Germinal center (tissue), 1 donor: ENCODE measurements around the gene GNAZ.

Source experiments
- DNase-seq: peaks from one replicate; pipeline ENCODE4 v3.0.0; 2012; ENCODE audit warnings: mixed read lengths, low spot score

GNAZ gene

GRCh38 chr22:23093051-23093788 lies 22.9 kb downstream of the GNAZ start:
- DNase-seq, result no peak

GRCh38 chr22:23094260-23094659 lies 23.9 kb downstream of the GNAZ start:
- DNase-seq, result no peak

GRCh38 chr22:23094695-23095681 lies 24.7 kb downstream of the GNAZ start:
- DNase-seq, result no peak

- DNase-seq, result no peak
Measured at GRCh38 chr22:23095733-23096342, 25.5 kb downstream of the GNAZ start.

- no peak for DNase-seq
Measured at GRCh38 chr22:23097412-23098229, 27.3 kb downstream of the GNAZ start.

- no peak for DNase-seq
Measured at GRCh38 chr22:23098230-23098705, 27.9 kb downstream of the GNAZ start.

- no peak for DNase-seq
Measured at GRCh38 chr22:23098718-23099530, 28.6 kb downstream of the GNAZ start.

GRCh38 chr22:23099531-23099804 lies 29.1 kb downstream of the GNAZ start:
- DNase-seq, result no peak

GRCh38 chr22:23100124-23100801 lies 29.9 kb downstream of the GNAZ start:
- DNase-seq, result no peak

GRCh38 chr22:23101524-23101923 lies 31.2 kb downstream of the GNAZ start:
- no peak for DNase-seq

- DNase-seq, result no peak
Measured at GRCh38 chr22:23102002-23102655, 31.8 kb downstream of the GNAZ start.

- no peak for DNase-seq
Measured at GRCh38 chr22:23102776-23103175, 32.5 kb downstream of the GNAZ start.

- no peak for DNase-seq
Measured at GRCh38 chr22:23103199-23103954, 33.1 kb downstream of the GNAZ start.

- DNase-seq, result no peak
Measured at GRCh38 chr22:23104187-23104971, 34.1 kb downstream of the GNAZ start.

- no peak for DNase-seq
Measured at GRCh38 chr22:23105304-23105703, 35.0 kb downstream of the GNAZ start.

- DNase-seq, result no peak
Measured at GRCh38 chr22:23105919-23106318, 35.6 kb downstream of the GNAZ start.

GRCh38 chr22:23106344-23106743 lies 36.0 kb downstream of the GNAZ start:
- no peak for DNase-seq

GRCh38 chr22:23106906-23107367 lies 36.6 kb downstream of the GNAZ start:
- no peak for DNase-seq
